GM21515 (cell line): Measurements from ENCODE around the gene DHX38.
"Not testable (repeated sequence)": the region's sequence is repeated elsewhere in the genome, so short reads cannot be mapped to it uniquely, and the experiment has no call there.

Experiments used
- ATAC-seq: cut with Tn5 transposase; IDR thresholded peaks from one replicate; pipeline ENCODE4 v1.9.1; 2021; ENCODE audit not compliant: unreplicated experiment

DHX38 gene

DNA sequence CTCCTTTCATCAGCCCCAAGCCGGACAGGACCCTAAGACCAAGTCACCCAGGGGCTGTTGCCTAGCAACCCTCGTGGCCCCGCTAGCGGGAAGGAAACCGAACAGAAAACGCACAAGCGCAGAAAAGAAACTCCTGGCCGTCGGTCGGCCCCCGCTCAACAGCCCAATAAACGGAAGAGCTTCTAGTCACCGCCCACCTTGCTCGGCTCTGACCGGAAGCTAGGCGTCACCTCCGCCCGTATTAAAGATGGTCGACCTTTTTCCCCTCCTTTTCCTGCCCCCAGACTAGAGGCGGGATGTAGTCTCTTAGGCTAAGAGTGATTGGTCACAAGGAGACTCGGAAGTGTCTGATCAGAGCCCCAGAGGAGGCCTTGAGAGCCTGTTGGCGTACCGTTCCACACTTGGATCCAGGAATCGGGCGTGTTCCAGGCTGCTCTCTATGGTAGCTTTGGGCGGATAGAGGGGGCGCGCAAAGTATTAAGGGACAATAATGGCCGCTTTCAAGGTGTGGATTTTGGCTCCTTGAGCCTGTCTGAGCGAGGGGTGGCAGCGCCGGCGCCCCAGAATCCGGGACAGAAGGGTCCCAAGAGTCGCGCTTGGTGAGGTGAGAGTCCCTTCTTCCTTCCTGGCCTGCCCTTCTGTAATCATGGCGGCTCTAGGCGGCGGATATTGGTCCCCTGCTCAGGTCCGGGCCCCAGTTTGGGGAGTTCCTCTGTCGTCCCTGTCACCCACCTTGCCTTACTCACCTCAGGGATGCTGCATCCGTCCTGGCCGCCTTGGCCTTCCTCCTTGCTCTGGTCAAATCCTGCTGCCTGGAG is at the start of gene DHX38, which contains the start of gene TXNL4B:
Gene DHX38, plus strand, starts transcription at position 400 of the 818 bp plus-strand sequence. CDS start 2,311 bp downstream, outside the sequence.
Gene TXNL4B, minus strand, starts transcription at position 173 of the 818 bp plus-strand sequence. CDS start 2,871 bp downstream, outside the sequence.
- ATAC-seq = peak; percentile 98

DNA sequence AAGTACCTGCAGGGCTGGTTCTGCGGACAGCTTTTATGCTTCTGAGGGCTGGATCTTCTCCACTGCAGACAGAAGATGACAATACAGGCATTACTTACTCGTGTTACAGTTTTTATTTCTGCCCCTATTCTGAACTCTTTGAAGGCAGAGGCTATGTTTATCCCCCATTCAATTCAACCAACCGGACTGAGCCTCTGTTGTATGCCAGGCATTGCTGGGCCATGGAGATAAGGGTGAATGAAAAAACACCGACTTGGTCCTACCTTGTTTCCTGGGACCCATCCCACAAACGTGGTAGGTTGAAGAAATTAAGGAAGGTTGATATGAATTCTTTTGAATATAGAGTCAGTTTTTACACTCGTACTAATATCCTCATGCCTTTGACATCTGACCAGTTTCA is 49.4 kb upstream of the DHX38 start:
- no peak for ATAC-seq

- no peak for ATAC-seq
These were observed 48.8 kb upstream of the DHX38 start for GRCh38 chr16:72044825-72045359.

- no peak for ATAC-seq
These were observed 44.5 kb upstream of the DHX38 start for GRCh38 chr16:72049110-72049509.

DNA sequence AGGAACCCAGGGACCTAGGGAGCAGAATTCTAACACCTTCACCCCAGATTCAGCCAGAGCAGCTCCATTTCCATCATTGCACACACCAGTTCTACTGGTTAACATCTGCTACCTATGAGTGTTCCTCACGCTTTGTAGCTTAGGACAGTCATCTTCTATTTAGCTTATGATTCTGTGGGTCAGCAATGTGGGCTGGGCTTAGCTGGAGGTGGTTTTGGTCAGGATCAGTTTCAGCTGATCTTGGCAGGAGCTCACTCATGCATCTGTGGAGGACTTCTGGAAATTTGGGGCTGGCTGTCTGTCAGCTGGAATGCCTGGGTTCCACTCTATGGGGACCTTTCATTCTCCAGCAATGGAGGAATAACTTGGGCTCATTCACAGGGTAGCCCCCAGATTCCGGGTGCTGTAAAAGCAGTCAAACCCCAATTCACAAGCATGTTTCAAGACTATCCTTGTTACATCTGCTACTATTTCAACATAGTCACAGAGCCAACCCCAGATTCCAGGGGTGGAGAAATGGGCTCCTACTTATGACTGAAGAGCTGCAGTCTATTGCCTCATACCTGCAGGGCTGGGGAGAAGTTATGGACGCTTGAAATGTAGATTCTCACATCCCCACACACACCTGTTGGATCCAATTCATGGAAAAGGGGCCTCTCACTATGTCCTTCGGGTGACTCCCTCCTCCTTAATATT is 42.7 kb upstream of the DHX38 start:
- ATAC-seq = no peak

DNA sequence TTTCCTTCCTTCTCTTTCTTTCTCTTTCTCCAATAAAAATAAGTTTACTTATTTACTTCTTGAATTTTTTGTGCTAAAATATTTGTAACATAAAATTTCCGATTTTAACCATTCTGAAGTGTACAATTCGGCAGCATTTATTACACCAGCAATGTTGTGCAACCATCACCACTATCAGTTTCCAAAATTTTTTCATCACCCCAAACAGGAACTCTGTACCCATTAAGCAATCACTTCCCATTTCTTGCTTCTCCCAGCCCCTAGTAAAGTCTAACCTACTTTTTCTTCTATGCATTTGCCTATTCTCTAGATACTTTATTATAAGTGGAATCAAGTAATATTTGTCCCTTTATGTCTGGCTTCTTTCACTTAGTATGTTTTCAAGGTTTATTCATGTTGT is 41.8 kb upstream of the DHX38 start:
- no peak for ATAC-seq

DNA sequence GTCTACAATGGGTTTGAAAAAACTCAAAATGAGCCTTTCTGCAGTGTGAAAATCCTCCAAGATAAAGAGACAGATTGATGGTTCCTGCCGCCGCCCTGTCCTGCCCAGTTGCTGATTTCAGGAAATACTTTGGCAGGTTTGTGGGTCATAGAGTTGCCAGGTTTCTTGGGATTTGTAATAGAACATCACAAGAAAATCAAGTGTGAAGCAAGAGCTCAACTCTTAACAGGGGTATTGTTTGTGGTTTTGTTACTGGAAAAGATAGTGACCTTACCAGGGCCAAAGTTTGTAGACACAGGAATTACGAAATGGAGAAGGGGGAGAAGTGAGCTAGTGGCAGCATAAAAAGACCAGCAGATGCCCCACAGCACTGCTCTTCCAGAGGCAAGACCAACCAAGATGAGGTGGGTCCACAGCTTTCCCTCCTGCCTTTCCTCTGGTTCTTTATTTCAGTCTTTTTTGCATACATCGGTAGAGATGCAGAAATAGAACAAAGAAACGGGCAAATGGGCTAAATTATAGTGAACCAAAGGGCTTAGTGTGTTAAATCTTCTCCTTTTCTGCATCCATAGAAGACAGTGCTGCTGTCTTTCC is 39.3 kb upstream of the DHX38 start, which contains the start of gene HP:
Gene HP, plus strand, starts transcription at position 252 of the 594 bp plus-strand sequence. Its CDS starts 148 bp downstream, at position 400.
- ATAC-seq = not testable (repeated sequence)

- no peak for ATAC-seq
These were observed 37.7 kb upstream of the DHX38 start for GRCh38 chr16:72055911-72056310.

DNA sequence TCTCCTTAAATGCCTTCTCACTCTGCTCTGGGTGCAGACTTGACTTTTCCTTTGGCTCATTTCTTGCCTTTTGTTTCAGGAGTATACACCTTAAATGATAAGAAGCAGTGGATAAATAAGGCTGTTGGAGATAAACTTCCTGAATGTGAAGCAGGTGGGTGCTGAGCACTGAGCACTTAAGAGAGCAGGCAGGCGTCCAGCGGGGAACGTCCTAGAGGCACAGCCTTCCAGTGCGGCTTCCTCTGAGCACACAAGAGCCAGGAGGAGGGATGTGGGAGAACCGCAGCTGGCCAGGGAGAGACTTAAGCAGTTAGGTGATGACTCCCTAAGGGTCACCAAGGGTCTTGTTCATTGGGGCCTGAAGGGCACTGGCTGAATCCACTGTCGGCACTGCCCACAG is 36.3 kb upstream of the DHX38 start:
- ATAC-seq = not testable (repeated sequence)

- not testable (repeated sequence) for ATAC-seq
These were observed 34.6 kb upstream of the DHX38 start for GRCh38 chr16:72059060-72059459.

DNA sequence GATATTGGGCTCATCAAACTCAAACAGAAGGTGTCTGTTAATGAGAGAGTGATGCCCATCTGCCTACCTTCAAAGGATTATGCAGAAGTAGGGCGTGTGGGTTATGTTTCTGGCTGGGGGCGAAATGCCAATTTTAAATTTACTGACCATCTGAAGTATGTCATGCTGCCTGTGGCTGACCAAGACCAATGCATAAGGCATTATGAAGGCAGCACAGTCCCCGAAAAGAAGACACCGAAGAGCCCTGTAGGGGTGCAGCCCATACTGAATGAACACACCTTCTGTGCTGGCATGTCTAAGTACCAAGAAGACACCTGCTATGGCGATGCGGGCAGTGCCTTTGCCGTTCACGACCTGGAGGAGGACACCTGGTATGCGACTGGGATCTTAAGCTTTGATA is 33.2 kb upstream of the DHX38 start:
- no peak for ATAC-seq

GRCh38 chr16:72061564-72061963 is 32.1 kb upstream of the DHX38 start:
- no peak for ATAC-seq

GRCh38 chr16:72064361-72064894 is 29.2 kb upstream of the DHX38 start:
- no peak for ATAC-seq

GRCh38 chr16:72066747-72067146 is 26.9 kb upstream of the DHX38 start:
- ATAC-seq = no peak

DNA sequence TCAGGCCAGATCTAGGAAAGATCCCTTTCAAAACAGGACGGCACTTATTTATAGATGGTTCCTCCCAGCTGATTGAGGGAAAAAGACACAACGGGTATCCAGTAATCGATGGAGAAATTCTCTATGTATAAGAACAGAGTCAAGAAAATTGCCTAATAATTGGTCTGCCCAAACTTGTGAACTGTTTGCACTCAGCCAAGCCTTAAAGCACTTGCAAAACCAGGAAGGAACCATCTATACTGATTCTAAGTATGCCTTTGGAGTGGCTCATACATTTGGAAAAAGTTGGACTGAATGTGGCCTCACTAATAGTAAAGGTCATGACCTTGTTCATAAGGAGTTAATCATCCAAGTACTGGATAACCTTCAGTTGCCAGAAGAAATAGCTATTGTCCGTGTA is 24.7 kb upstream of the DHX38 start:
- ATAC-seq = no peak

DNA sequence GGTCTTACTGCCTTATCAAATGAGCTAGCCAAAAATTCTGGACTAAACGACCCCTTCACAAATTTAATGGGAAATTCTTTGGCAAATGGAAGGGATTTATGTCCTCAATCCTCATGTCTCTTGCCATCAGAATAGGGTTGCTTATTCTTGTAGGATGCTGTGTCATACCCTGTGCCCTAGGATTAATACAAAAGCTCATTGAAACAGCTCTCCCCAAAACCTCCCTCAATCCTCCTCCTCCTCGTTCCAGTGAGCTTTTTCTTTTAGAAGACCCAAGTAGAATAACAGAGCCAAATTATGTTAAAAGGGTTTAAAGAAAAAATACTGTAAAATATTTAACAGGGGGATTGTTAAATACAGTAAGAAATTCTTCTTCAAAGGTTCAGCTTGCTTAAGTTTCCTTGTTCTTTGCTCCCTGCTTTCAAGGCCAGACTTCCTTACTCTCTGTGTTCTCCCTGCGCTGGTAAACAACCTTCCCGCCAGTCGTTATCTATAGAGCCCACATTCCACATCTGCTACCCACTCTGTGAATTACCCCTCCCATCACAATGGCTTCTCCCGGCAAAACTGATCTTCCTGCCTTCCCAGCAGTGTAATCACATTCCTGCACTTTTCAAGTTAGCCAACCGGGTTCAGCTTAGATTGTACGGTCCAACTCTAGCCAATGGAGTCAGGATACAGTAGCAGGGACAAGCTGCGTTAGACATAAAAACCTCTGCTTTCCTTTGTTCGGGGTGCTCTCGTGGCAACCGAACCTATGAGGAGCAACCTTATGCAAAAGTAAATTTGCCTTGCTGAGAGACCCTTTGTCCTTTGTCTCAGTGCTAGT is 20.9 kb upstream of the DHX38 start:
- ATAC-seq = no peak

- ATAC-seq = no peak
These were observed 20.0 kb upstream of the DHX38 start for GRCh38 chr16:72073560-72074230.

GRCh38 chr16:72075067-72075466 is 18.6 kb upstream of the DHX38 start:
- ATAC-seq = not testable (repeated sequence)

DNA sequence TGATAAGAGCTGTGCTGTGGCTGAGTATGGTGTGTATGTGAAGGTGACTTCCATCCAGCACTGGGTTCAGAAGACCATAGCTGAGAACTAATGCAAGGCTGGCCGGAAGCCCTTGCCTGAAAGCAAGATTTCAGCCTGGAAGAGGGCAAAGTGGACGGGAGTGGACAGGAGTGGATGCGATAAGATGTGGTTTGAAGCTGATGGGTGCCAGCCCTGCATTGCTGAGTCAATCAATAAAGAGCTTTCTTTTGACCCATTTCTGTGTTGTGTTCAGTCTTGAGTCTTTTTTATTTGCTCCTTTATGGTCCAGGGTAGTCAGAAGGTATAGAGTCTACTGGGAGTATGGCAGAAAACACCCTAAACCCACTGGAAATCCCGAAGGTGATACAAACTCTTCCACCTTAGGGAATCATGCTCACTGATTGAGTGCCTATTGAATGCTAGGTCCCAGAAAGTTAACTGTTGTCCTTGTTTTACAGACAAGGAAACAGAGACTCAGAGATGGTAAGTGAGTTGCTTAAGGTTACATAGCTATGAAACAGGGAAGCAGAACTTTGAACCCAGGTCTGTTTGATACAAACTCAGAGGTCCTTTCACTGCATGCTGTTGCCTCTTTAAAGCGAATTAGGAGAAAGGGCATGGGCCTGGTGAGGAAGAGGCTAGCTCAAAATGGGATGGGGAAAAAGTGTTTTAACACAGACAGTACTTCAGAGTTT is 16.5 kb upstream of the DHX38 start:
- ATAC-seq = not testable (repeated sequence)
